ENCODE results near the gene ASXL1. TPM values are rescaled to one million over a fixed set of nuclear protein-coding genes. Genes with fewer than 3 reads are reported as not detected.

ASXL1 gene
- total and polyA plus RNA-seq, 9 of the 15 experiments (the other 6 are each of a cell fraction or from before 2014, with no cell fraction given), result 6.5 to 65.3 (median 32.3) TPM

DNA sequence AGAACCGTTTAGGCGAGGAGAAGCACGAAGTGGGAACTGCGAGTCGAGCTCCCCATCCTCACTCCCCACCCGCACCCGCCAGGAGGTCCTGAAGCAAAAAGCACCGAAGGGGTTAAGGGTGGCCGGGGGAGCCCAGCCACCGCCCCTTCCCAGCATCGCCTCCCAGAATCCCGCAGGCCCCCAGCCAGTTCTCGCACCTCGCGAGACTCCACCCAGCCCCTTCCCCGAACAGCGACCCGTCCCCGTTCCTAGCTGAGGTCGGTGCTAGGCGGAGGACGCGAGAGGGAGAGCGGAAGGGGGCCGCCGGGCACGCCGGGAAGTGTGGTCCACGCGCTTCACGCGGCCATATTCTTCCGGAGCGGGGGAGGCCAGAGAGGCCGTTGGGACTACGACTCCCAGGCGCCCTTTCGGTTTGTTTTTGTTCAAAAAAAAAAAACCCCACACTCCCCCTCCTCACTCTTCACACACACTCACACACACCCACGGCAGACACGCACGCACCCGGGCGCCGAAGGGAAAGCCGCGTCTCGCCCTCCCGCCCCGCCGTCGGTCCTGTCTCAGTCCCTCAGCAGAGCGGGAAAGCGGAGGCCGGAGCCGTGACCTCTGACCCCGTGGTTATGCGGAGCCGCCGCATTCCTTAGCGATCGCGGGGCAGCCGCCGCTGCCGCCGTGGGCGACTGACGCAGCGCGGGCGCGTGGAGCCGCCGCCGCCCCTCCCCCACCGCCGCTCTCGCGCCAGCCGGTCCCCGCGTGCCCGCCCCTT, at the start of gene ASXL1 (continued):
- no peak for TF ChIP-seq MAFK (IDR thresholded peaks at IDR 0.05; ENCODE audit: low read length)
- TF ChIP-seq, protein P1, sequence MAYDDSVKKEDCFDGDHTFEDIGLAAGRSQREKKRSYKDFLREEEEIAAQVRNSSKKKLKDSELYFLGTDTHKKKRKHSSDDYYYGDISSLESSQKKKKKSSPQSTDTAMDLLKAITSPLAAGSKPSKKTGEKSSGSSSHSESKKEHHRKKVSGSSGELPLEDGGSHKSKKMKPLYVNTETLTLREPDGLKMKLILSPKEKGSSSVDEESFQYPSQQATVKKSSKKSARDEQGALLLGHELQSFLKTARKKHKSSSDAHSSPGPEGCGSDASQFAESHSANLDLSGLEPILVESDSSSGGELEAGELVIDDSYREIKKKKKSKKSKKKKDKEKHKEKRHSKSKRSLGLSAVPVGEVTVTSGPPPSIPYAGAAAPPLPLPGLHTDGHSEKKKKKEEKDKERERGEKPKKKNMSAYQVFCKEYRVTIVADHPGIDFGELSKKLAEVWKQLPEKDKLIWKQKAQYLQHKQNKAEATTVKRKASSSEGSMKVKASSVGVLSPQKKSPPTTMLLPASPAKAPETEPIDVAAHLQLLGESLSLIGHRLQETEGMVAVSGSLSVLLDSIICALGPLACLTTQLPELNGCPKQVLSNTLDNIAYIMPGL (CRISPR knock-in tag; IDR thresholded peaks at IDR 0.05), result no peak
- no peak for TF ChIP-seq MEF2A (IDR thresholded peaks at IDR 0.05; ENCODE audit: control insufficient read depth, low read depth, low read length)
- TF ChIP-seq SMARCB1 (IDR thresholded peaks at IDR 0.05; ENCODE audit: insufficient read length, low read depth), result no peak
- TF ChIP-seq ZNF436 (CRISPR knock-in tag; IDR thresholded peaks at IDR 0.05), result no peak
- TF ChIP-seq TRIM28 (IDR thresholded peaks at IDR 0.05), result no peak
- TF ChIP-seq, protein P2, sequence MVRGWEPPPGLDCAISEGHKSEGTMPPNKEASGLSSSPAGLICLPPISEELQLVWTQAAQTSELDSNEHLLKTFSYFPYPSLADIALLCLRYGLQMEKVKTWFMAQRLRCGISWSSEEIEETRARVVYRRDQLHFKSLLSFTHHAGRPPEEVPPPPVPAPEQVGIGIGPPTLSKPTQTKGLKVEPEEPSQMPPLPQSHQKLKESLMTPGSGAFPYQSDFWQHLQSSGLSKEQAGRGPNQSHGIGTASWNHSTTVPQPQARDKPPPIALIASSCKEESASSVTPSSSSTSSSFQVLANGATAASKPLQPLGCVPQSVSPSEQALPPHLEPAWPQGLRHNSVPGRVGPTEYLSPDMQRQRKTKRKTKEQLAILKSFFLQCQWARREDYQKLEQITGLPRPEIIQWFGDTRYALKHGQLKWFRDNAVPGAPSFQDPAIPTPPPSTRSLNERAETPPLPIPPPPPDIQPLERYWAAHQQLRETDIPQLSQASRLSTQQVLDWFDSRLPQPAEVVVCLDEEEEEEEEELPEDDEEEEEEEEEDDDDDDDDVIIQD (CRISPR knock-in tag; IDR thresholded peaks at IDR 0.05), result no peak
- TF ChIP-seq ZKSCAN8 (CRISPR knock-in tag; IDR thresholded peaks at IDR 0.05), result no peak
- TF ChIP-seq ZSCAN32 (CRISPR knock-in tag; IDR thresholded peaks at IDR 0.05), result no peak
- TF ChIP-seq ZBTB8A (IDR thresholded peaks at IDR 0.05; ENCODE audit: partially characterized antibody), result no peak
- TF ChIP-seq NFIC (IDR thresholded peaks at IDR 0.05), result peak; percentile 46
- TF ChIP-seq SUPT5H (IDR thresholded peaks at IDR 0.05), result peak; percentile 79; the same call in 1 of the 2 replicates
- TF ChIP-seq RREB1 (CRISPR knock-in tag; IDR thresholded peaks at IDR 0.05), result no peak
- TF ChIP-seq STAT5A (IDR thresholded peaks at IDR 0.05; ENCODE audit: borderline replicate concordance, low read length), result no peak
- peak; percentile 47 for TF ChIP-seq POU5F1 (IDR thresholded peaks at IDR 0.05; ENCODE audit: borderline replicate concordance, low read depth, low read length, partially characterized antibody)
- TF ChIP-seq NFYB (IDR thresholded peaks at IDR 0.05; ENCODE audit: extremely low read depth, insufficient read length), result no peak
- no peak for TF ChIP-seq RUNX1 (IDR thresholded peaks at IDR 0.05; ENCODE audit: low read depth)
